PC-9 (cell line): Measurements from ENCODE around the gene COQ8A. TPM values are rescaled to one million over a fixed set of nuclear protein-coding genes. Genes with fewer than 3 reads are reported as not detected.

Source experiments
- BruUV-seq: library from RNA; stranded (reverse); fragments of 400-500 nt; replicated peaks from 2 replicates; lab custom pipeline; 2021; lab: Mats Ljungman, UMichigan
- CTCF ChIA-PET: fragments of 300-600 bp; sonication (Branson Sonifier 250); formaldehyde crosslinking; loops from one replicate; lab custom pipeline; 2022; ENCODE audit warnings: antibody characterized with exemption; lab: Charles Lee
- POLR2A ChIA-PET: fragments of 300-600 bp; sonication (Branson Sonifier 250); formaldehyde crosslinking; loops from one replicate; lab custom pipeline; 2022; ENCODE audit warnings: antibody characterized with exemption; ENCODE audit not compliant: unreplicated experiment; lab: Charles Lee
- DNase-seq, 2 experiments: peaks; one replicate each; pipeline versions ENCODE4 v3.0.0 to v3.0.0-alpha.2; 2015 to 2022; ENCODE audit warnings: mixed read lengths in 1 of 2
- H2AFZ ChIP-seq: fragments of 200-600 bp; sonication (generic); 2 replicates; pipeline ENCODE4 v1.8.1; 2017; ENCODE audit warnings: antibody characterized with exemption
- H3F3A ChIP-seq: fragments of 200-600 bp; sonication (generic); 2 replicates; pipeline ENCODE4 v1.8.1; 2017; ENCODE audit warnings: antibody characterized with exemption, mild to moderate bottlenecking, low read depth; ENCODE audit not compliant: insufficient read depth
- H3K27ac ChIP-seq: fragments of 200-600 bp; sonication (generic); 2 replicates; pipeline ENCODE4 v1.6.1; 2016; ENCODE audit warnings: mixed run types
- H3K27me3 ChIP-seq: fragments of 200-600 bp; sonication (generic); 2 replicates; pipeline ENCODE4 v1.6.1; 2016; ENCODE audit warnings: low read depth, mixed run types; ENCODE audit not compliant: insufficient read depth
- H3K36me3 ChIP-seq: fragments of 200-600 bp; sonication (generic); 2 replicates; pipeline ENCODE4 v1.6.1; 2016; ENCODE audit warnings: low read depth, mixed run types
- H3K4me1 ChIP-seq: fragments of 200-600 bp; sonication (generic); replicated peaks from 2 replicates; pipeline ENCODE4 v1.6.1; 2016; ENCODE audit warnings: mixed run types; ENCODE audit not compliant: insufficient read depth
- H3K4me2 ChIP-seq: fragments of 200-600 bp; sonication (generic); 2 replicates; pipeline ENCODE4 v1.6.1; 2017; ENCODE audit warnings: mixed run types
- H3K4me3 ChIP-seq: fragments of 200-600 bp; sonication (generic); 2 replicates; pipeline ENCODE4 v1.6.1; 2016; ENCODE audit warnings: mixed run types
- H3K79me2 ChIP-seq: fragments of 200-600 bp; sonication (generic); 2 replicates; pipeline ENCODE4 v1.6.1; 2017; ENCODE audit warnings: low read depth, mixed run types
- H3K9me2 ChIP-seq: fragments of 200-600 bp; sonication (generic); 2 replicates; pipeline ENCODE4 v1.8.1; 2017; ENCODE audit warnings: mild to moderate bottlenecking; ENCODE audit not compliant: insufficient read depth
- H3K9me3 ChIP-seq: fragments of 200-600 bp; sonication (generic); 2 replicates; pipeline ENCODE4 v1.8.1; 2016; ENCODE audit warnings: low read depth; ENCODE audit not compliant: insufficient read depth
- H4K20me1 ChIP-seq: fragments of 200-600 bp; sonication (generic); 2 replicates; pipeline ENCODE4 v1.8.1; 2017; ENCODE audit not compliant: insufficient read depth
- EZH2 ChIP-seq: fragments of 200-600 bp; sonication (generic); IDR thresholded peaks from 2 replicates; pipeline ENCODE4 v1.8.0; 2017; ENCODE audit warnings: antibody characterized with exemption, low read depth
- intact Hi-C: fragments of 100-400 bp; cut with micrococcal nuclease; formaldehyde crosslinking; loops from one replicate; pipeline ENCODE4 v1.10.0; 2022; ENCODE audit not compliant: unreplicated experiment
- total RNA-seq: library from RNA; stranded (reverse); gene quantifications from 2 replicates; pipeline ENCODE4 v1.2.3, GENCODE V29; 2021
- TF ChIP-seq, protein P1 (sequence below): fragments of 200-600 bp; sonication (generic); conservative IDR thresholded peaks from 2 replicates; pipeline ENCODE4 v1.6.1; 2017; ENCODE audit warnings: mixed run types, antibody characterized with exemption, mild to moderate bottlenecking, moderate library complexity

Gene COQ8A
- total RNA-seq, 1 experiment from 2014 or later = 32.9 TPM

DNA sequence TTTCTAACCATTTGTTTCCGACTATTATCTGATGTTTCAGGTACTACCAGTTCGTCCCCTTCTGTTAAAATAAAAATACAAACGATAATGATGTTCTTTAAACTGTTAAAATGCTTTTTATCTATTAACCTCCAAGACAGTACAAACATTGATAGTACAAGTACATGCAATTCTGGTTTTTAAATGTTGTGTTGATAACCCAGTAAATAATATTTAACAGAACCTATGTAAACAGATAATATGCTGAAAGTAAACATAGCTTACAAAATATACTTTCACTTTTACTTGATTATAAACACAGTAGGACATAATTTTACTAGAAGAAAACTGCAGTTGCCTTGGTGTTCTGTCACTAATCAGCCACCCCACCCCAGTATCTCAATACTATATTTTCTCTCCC is 76.9 kb downstream of the COQ8A start:
- H3K4me1 ChIP-seq = no peaks in the 10 kb centered on the region
- no TSS peak for BruUV-seq
- ChIA-PET CTCF (no interaction called here), POLR2A (no interaction called here)
- no peaks in the 10 kb centered on the region for H3F3A ChIP-seq
- no peak overlapping the region for H3K4me2 ChIP-seq
- no peaks in the 10 kb centered on the region; the same call in 1 of the 2 replicates for H4K20me1 ChIP-seq
- no peaks in the 10 kb centered on the region for H3K27me3 ChIP-seq
- H3K27ac ChIP-seq = no peak overlapping the region
- no peak for TF ChIP-seq EZH2
- TF ChIP-seq, protein P1, sequence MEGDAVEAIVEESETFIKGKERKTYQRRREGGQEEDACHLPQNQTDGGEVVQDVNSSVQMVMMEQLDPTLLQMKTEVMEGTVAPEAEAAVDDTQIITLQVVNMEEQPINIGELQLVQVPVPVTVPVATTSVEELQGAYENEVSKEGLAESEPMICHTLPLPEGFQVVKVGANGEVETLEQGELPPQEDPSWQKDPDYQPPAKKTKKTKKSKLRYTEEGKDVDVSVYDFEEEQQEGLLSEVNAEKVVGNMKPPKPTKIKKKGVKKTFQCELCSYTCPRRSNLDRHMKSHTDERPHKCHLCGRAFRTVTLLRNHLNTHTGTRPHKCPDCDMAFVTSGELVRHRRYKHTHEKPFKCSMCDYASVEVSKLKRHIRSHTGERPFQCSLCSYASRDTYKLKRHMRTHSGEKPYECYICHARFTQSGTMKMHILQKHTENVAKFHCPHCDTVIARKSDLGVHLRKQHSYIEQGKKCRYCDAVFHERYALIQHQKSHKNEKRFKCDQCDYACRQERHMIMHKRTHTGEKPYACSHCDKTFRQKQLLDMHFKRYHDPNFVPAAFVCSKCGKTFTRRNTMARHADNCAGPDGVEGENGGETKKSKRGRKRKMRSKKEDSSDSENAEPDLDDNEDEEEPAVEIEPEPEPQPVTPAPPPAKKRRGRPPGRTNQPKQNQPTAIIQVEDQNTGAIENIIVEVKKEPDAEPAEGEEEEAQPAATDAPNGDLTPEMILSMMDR = no peak
- no peaks in the 10 kb centered on the region for H3K79me2 ChIP-seq
- no peaks in the 10 kb centered on the region for H3K9me3 ChIP-seq
- DNase-seq = no peak
- intact Hi-C loops = no loop called here
- H2AFZ ChIP-seq = no peak overlapping the region
- no peak overlapping the region for H3K4me3 ChIP-seq
- H3K9me2 ChIP-seq = no peaks in the 10 kb centered on the region
- H3K36me3 ChIP-seq = peaks cover 11% of the 10 kb centered on the region; the same call in 1 of the 2 replicates

DNA sequence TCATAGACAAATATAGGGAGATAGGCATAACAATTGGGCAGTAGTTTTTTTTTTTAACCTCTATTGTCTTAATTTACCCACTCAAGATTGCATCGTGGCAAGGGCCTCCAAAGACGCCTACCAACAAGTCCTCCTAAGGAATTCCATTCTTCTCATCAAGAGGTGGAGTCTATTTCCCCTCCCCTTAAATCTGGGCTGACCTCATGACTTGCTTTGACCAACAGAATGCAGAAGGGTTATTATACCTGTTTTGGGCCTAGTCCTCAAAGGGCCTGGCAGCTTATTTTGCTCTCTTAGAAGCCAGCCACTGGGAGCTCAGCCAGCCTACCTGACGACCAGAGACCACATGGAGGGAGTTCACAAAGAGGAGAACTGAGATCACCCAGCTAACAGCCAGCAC is 92.3 kb downstream of the COQ8A start:
- no peaks in the 10 kb centered on the region for H3F3A ChIP-seq
- no peaks in the 10 kb centered on the region for H3K4me1 ChIP-seq
- DNase-seq = no peak
- no peak for TF ChIP-seq EZH2
- TF ChIP-seq, protein P1 = no peak
- H3K9me3 ChIP-seq = no peaks in the 10 kb centered on the region
- H3K27ac ChIP-seq = no peak overlapping the region
- no peaks in the 10 kb centered on the region for H3K27me3 ChIP-seq
- CTCF ChIA-PET = no interaction called here
- no peaks in the 10 kb centered on the region for H4K20me1 ChIP-seq
- H3K79me2 ChIP-seq = no peaks in the 10 kb centered on the region
- POLR2A ChIA-PET = no interaction called here
- no peak overlapping the region for H2AFZ ChIP-seq
- intact Hi-C loops = no loop called here
- BruUV-seq = no TSS peak
- no peaks in the 10 kb centered on the region for H3K9me2 ChIP-seq
- H3K36me3 ChIP-seq = peaks cover 4% of the 10 kb centered on the region
- no peak overlapping the region for H3K4me3 ChIP-seq
- no peak overlapping the region for H3K4me2 ChIP-seq

DNA sequence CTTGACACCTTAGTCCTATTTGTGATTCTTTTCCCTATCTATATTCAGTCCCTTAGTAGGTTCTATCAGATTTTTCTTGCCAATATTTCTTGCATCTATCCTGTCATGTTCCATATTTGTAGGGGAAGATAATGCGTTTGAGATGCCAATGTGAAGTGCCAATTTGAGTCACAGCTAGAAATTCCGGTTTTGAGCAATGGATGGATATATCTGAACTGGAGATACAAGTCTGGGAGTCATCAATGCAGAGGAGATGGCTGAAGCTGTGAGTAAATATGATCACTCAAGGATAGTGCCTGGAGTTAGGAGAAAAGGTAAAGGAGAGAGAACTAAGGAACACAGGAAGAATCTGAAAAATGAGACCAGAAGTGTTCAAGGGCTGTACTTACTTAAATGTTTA is 93.8 kb downstream of the COQ8A start:
- Histone ChIP-seq H2AFZ (no peak overlapping the region), H3K4me3 (no peak overlapping the region), H3K4me1 (no peaks in the 10 kb centered on the region), H3K9me3 (no peaks in the 10 kb centered on the region), H3F3A (no peaks in the 10 kb centered on the region), H3K36me3 (peaks cover 4% of the 10 kb centered on the region), H3K9me2 (no peaks in the 10 kb centered on the region), H4K20me1 (no peaks in the 10 kb centered on the region), H3K4me2 (no peak overlapping the region), H3K27ac (no peak overlapping the region), H3K27me3 (no peaks in the 10 kb centered on the region), H3K79me2 (no peaks in the 10 kb centered on the region)
- BruUV-seq = no TSS peak
- POLR2A ChIA-PET = no interaction called here
- no peak for TF ChIP-seq EZH2
- TF ChIP-seq, protein P1 = no peak
- CTCF ChIA-PET = no interaction called here
- intact Hi-C loops = loop anchor here (2.0 kb wide), 1 partner anchor 23 kb away; no protein-coding TSS in a partner anchor
- no peak for DNase-seq
